Mammary epithelial cell (primary cell): Measurements from ENCODE around the gene ITPR3.

Source experiments
- EZH2 ChIP-seq: IDR thresholded peaks from 2 replicates; pipeline ENCODE4 v1.6.1; 2012; ENCODE audit warnings: low read length, inconsistent platforms, borderline replicate concordance
- TF ChIP-seq, protein P1 (sequence below), 2 donors: IDR thresholded peaks in 1 of 2; conservative IDR thresholded peaks in 1 of 2; 2 replicates each; pipeline ENCODE4 v1.5.1; 2011 to 2012; ENCODE audit warnings: inconsistent platforms in 2 of 2, low read length in 2 of 2, mild to moderate bottlenecking in 2 of 2, control low read depth in 1 of 2, low read depth in 1 of 2; ENCODE audit not compliant: insufficient read depth in 1 of 2; ENCODE audit errors: extremely low read depth in 1 of 2

DNA sequence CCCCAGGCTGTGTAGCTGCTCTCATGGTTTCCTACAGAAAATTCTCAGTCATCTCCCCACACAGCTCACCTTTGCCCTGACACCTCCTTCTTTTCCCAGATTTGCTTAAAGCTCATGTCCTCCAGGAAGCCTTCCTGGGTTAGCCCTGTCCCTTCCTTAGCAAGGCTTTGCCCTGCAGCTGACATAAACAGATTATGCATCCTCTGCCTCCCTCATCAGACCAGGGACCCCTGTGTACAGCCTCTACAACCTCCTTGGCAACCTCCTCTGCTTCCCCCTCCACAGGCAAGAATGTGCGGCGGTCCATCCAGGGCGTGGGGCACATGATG lies 50.6 kb downstream of the ITPR3 start:
- TF ChIP-seq, protein P1, sequence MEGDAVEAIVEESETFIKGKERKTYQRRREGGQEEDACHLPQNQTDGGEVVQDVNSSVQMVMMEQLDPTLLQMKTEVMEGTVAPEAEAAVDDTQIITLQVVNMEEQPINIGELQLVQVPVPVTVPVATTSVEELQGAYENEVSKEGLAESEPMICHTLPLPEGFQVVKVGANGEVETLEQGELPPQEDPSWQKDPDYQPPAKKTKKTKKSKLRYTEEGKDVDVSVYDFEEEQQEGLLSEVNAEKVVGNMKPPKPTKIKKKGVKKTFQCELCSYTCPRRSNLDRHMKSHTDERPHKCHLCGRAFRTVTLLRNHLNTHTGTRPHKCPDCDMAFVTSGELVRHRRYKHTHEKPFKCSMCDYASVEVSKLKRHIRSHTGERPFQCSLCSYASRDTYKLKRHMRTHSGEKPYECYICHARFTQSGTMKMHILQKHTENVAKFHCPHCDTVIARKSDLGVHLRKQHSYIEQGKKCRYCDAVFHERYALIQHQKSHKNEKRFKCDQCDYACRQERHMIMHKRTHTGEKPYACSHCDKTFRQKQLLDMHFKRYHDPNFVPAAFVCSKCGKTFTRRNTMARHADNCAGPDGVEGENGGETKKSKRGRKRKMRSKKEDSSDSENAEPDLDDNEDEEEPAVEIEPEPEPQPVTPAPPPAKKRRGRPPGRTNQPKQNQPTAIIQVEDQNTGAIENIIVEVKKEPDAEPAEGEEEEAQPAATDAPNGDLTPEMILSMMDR (conservative IDR thresholded peaks at IDR 0.05 in 1 of 2, IDR thresholded peaks at IDR 0.05 in 1 of 2; ENCODE audit: extremely low read depth in 1 of 2, insufficient read depth in 1 of 2, low read depth in 1 of 2, low read length in 2 of 2), result no peak
- TF ChIP-seq EZH2, result no peak
